A673 (cell line): ENCODE measurements around the gene STIM1. TPM values are rescaled to one million over a fixed set of nuclear protein-coding genes. Genes with fewer than 3 reads are reported as not detected.
A peak's percentile ranks its signal among the peaks of the same experiment; 100 is the strongest.

Experiments
- BruUV-seq: library from RNA; stranded (reverse); fragments of 400-500 nt; replicated peaks from 2 replicates; lab custom pipeline; 2021; lab: Mats Ljungman, UMichigan
- CTCF ChIA-PET: fragments of 300-600 bp; sonication (Branson Sonifier 250); formaldehyde crosslinking; loops from one replicate; lab custom pipeline; 2022; ENCODE audit warnings: antibody characterized with exemption; lab: Charles Lee
- POLR2A ChIA-PET: fragments of 300-600 bp; sonication (Branson Sonifier 250); formaldehyde crosslinking; loops from one replicate; lab custom pipeline; 2022; ENCODE audit warnings: antibody characterized with exemption; ENCODE audit not compliant: low non-redundant PET; lab: Charles Lee
- DNase-seq: peaks from one replicate; pipeline ENCODE4 v3.0.0-alpha.2; 2015; ENCODE audit warnings: low spot score
- H3K27ac ChIP-seq: fragments of 200-600 bp; sonication (generic); 2 replicates; pipeline ENCODE4 v1.5.1; 2016; ENCODE audit warnings: mixed run types, low read depth, mild to moderate bottlenecking, mixed read lengths, antibody characterized with exemption, low read length; ENCODE audit not compliant: poor library complexity, severe bottlenecking
- H3K27me3 ChIP-seq: fragments of 200-600 bp; sonication (generic); replicated peaks from 2 replicates; pipeline ENCODE4 v1.6.1; 2017; ENCODE audit warnings: mixed run types, low read depth, mild to moderate bottlenecking, mixed read lengths, antibody characterized with exemption, low read length; ENCODE audit not compliant: insufficient read depth, poor library complexity
- H3K36me3 ChIP-seq: fragments of 200-600 bp; sonication (generic); 2 replicates; pipeline ENCODE4 v1.6.1; 2016; ENCODE audit warnings: mixed run types, mild to moderate bottlenecking, mixed read lengths, antibody characterized with exemption, low read length; ENCODE audit not compliant: insufficient read depth, poor library complexity, severe bottlenecking
- H3K4me1 ChIP-seq: fragments of 200-600 bp; sonication (generic); 2 replicates; pipeline ENCODE4 v1.6.1; 2017; ENCODE audit warnings: mixed run types, mild to moderate bottlenecking, mixed read lengths, antibody characterized with exemption, low read length; ENCODE audit not compliant: insufficient read depth, poor library complexity, severe bottlenecking
- H3K4me3 ChIP-seq: fragments of 200-600 bp; sonication (generic); 2 replicates; pipeline ENCODE4 v1.5.1; 2016; ENCODE audit warnings: low read depth, mixed run types, mild to moderate bottlenecking, mixed read lengths, low read length; ENCODE audit not compliant: poor library complexity, severe bottlenecking
- H3K9me3 ChIP-seq: fragments of 200-600 bp; sonication (generic); 2 replicates; pipeline ENCODE4 v1.6.1; 2016; ENCODE audit warnings: mixed run types, low read depth, mild to moderate bottlenecking, mixed read lengths, antibody characterized with exemption, low read length; ENCODE audit not compliant: poor library complexity, severe bottlenecking
- EZH2 ChIP-seq: fragments of 200-600 bp; sonication (generic); IDR thresholded peaks from 2 replicates; pipeline ENCODE4 v1.6.1; 2017; ENCODE audit warnings: borderline replicate concordance, low read depth, mild to moderate bottlenecking, mixed read lengths, antibody characterized with exemption, low read length; ENCODE audit not compliant: poor library complexity, severe bottlenecking
- intact Hi-C: fragments of 100-400 bp; cut with micrococcal nuclease; formaldehyde crosslinking; loops from one replicate; pipeline ENCODE4 v1.10.0; 2022; ENCODE audit not compliant: unreplicated experiment
- total RNA-seq: library from RNA; stranded (reverse); gene quantifications from 2 replicates; pipeline ENCODE4 v1.2.3, GENCODE V29; 2021
- TF ChIP-seq, protein P1 (sequence below): fragments of 300-800, 200-600 bp; sonication (generic); conservative IDR thresholded peaks from 2 replicates; pipeline ENCODE4 v1.5.1; 2017; ENCODE audit warnings: low read depth, mild to moderate bottlenecking, antibody characterized with exemption, low read length, moderate library complexity, mixed read lengths

The STIM1 gene
- total RNA-seq, 1 experiment from 2014 or later, result 14.2 TPM

DNA sequence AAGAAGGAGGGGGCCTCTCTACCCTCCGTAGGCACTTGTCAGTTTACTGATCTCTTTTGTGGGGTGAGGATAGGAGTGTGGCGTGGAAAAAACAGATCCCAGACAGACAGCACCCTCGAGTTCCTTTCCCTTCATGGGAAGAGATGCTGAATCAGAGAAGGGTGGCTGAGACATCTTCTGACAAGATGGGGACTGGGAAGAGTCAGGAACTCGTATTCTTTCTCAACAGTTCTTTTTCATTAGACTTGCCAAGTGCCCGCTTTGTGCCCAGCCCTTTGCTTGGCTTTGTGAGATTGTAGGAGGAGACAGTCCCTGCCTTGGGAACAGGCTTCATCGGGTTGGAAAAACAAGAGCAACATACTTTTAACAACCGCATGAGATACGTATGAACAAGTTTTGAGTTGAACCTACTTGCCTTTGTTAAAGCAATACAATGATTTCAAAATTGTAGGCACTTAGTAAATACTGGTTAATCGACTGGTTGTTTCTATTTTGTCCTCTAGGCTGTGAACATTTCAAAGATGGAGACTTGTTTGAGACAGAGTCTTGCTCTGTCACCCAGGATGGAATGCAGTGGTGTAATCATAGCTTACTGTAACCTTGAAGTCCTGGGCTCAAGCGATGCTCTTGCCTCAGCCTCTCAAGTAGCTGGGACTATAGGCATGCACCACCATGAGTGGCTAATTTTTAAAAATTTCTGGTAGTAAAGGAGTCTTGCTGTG is 240.2 kb downstream of the STIM1 start:
- POLR2A ChIA-PET, result interaction anchor here (0.7 kb wide), 1 partner anchor 1747 kb away, joined by 3 read pairs; no protein-coding TSS in a partner anchor
- intact Hi-C loops, result no loop called here
- Histone ChIP-seq H3K9me3 (no peaks in the 10 kb centered on the region), H3K4me3 (peak overlapping the region; percentile 77), H3K4me1 (peaks cover 24% of the 10 kb centered on the region), H3K27ac (peak overlapping the region; percentile 92), H3K36me3 (no peaks in the 10 kb centered on the region), H3K27me3 (no peaks in the 10 kb centered on the region)
- CTCF ChIA-PET, result no interaction called here
- TF ChIP-seq EZH2, result no peak
- TF ChIP-seq, protein P1, sequence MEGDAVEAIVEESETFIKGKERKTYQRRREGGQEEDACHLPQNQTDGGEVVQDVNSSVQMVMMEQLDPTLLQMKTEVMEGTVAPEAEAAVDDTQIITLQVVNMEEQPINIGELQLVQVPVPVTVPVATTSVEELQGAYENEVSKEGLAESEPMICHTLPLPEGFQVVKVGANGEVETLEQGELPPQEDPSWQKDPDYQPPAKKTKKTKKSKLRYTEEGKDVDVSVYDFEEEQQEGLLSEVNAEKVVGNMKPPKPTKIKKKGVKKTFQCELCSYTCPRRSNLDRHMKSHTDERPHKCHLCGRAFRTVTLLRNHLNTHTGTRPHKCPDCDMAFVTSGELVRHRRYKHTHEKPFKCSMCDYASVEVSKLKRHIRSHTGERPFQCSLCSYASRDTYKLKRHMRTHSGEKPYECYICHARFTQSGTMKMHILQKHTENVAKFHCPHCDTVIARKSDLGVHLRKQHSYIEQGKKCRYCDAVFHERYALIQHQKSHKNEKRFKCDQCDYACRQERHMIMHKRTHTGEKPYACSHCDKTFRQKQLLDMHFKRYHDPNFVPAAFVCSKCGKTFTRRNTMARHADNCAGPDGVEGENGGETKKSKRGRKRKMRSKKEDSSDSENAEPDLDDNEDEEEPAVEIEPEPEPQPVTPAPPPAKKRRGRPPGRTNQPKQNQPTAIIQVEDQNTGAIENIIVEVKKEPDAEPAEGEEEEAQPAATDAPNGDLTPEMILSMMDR, result no peak
- no peak for DNase-seq
- TSS peak; percentile 68 for BruUV-seq

DNA sequence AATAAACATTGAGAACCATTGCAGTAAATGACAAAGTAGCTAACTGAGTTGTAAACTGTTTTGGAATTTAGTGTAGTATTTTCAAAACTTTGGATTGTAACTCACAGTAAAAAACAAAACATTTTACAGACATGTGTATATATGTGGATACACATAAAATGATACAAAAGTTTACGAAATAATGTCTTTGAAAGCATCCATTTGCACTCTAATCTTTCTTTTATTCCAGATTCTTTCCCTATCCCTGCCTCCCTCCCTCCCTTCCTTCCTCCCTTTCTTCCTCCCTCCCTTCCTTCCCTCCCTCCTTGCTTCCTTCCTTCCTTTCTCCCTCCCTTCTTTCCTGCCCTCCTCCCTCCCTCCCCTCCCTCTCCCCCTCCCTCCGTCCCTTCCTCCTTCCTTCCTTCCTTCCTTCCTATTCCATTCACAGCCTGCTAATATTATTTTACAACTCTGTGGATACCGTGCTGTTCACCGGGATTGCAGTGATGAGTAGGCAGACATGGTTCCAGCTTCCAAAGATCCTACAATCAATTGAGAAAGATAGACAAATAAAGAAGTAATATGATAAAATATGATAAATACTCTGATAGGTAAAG is 242.7 kb downstream of the STIM1 start:
- H3K36me3 ChIP-seq, result peaks cover 8% of the 10 kb centered on the region
- ChIA-PET POLR2A (no interaction called here), CTCF (interaction anchor here (0.5 kb wide), 1 partner anchor 323 kb away, joined by 4 read pairs; no protein-coding TSS in a partner anchor)

GRCh38 chr11:4102711-4103110 is 247.2 kb downstream of the STIM1 start:
- TF ChIP-seq EZH2, result no peak
- TF ChIP-seq, protein P1, result no peak
- no TSS peak for BruUV-seq

More for the DNA sequence above, 242.7 kb downstream of the STIM1 start:
- H3K9me3 ChIP-seq, result no peaks in the 10 kb centered on the region
- H3K27ac ChIP-seq, result no peak overlapping the region
- BruUV-seq, result no TSS peak
- intact Hi-C loops, result no loop called here
- no peaks in the 10 kb centered on the region for H3K27me3 ChIP-seq
- no peak overlapping the region for H3K4me3 ChIP-seq
- no peak for DNase-seq
- TF ChIP-seq, protein P1, result no peak
- no peak for TF ChIP-seq EZH2
- peaks cover 24% of the 10 kb centered on the region for H3K4me1 ChIP-seq

More at GRCh38 chr11:4102711-4103110, 247.2 kb downstream of the STIM1 start:
- Histone ChIP-seq H3K4me1 (peaks cover 20% of the 10 kb centered on the region), H3K36me3 (peaks cover 44% of the 10 kb centered on the region), H3K9me3 (no peaks in the 10 kb centered on the region), H3K27me3 (no peaks in the 10 kb centered on the region), H3K4me3 (no peak overlapping the region), H3K27ac (no peak overlapping the region)
- CTCF ChIA-PET, result no interaction called here
- POLR2A ChIA-PET, result no interaction called here
- no peak for DNase-seq
- intact Hi-C loops, result no loop called here
